K562 (cell line): ENCODE data around the gene FCGR3B. TPM values are rescaled to one million over a fixed set of nuclear protein-coding genes. Genes with fewer than 3 reads are reported as not detected.
"Not testable (repeated sequence)": the region's sequence is repeated elsewhere in the genome, so short reads cannot be mapped to it uniquely, and the experiment has no call there.

Experiments used
- ATAC-seq: fragments of 200-7000 bp; cut with Tn5 transposase; 3 replicates; pipeline ENCODE4 v1.9.1; 2020; ENCODE audit warnings: moderate library complexity
- BruUV-seq: library from RNA; stranded (reverse); fragments of 400-500 nt; replicated peaks from 2 replicates; lab custom pipeline; 2021; lab: Mats Ljungman, UMichigan
- CTCF ChIA-PET: fragments of 300-600 bp; formaldehyde crosslinking; extraction: SDS; loops from one replicate; lab custom pipeline; 2021; ENCODE audit warnings: low intra/inter-chr PET ratio; lab: Yijun Ruan, JAX
- POLR2A ChIA-PET: fragments of 300-600, 350-650 bp; sonication (Branson Sonifier 250); formaldehyde crosslinking; extraction: SDS; loops from one replicate; lab custom pipeline; 2021; ENCODE audit warnings: antibody characterized with exemption, inconsistent platforms; lab: Yijun Ruan, JAX
- DNase-seq, 4 experiments: peaks; one replicate each; pipeline versions ENCODE4 v3.0.0 to v3.0.0-alpha.2; 2011 to 2018; ENCODE audit warnings: low spot score in 3 of 4, mixed read lengths in 3 of 4; ENCODE audit errors: extremely low read depth in 1 of 4
- FAIRE-seq: peaks from 2 replicates; lab custom pipeline; 2011; peaks lifted over from hg19 to GRCh38; lab: Jason Lieb, UNC
- H2AFZ ChIP-seq: 2 replicates; pipeline ENCODE4 v1.6.0; 2011; ENCODE audit warnings: low read depth, low read length, control low read depth, inconsistent platforms
- H3K27ac ChIP-seq: fragments of 200-600 bp; 3 replicates; pipeline ENCODE4 v1.8.0; 2011; ENCODE audit warnings: low read depth, mild to moderate bottlenecking, control low read depth, inconsistent platforms, low read length, moderate library complexity, mixed read lengths; ENCODE audit errors: extremely low read depth
- H3K27me3 ChIP-seq, 2 experiments: fragments of 300-600 bp in 1 of 2; 2 replicates in 1 of 2; 3 replicates in 1 of 2; pipeline versions ENCODE4 v1.6.0 to v1.8.0; 2011; ENCODE audit warnings: inconsistent platforms in 2 of 2, low read length in 2 of 2, mild to moderate bottlenecking in 1 of 2, mixed read lengths in 1 of 2, moderate library complexity in 1 of 2; ENCODE audit not compliant: control insufficient read depth in 2 of 2, insufficient read depth in 2 of 2
- H3K36me3 ChIP-seq: fragments of 300-600 bp; 3 replicates; pipeline ENCODE4 v1.8.0; 2011; ENCODE audit warnings: mild to moderate bottlenecking, low read length, inconsistent platforms; ENCODE audit not compliant: control insufficient read depth, insufficient read depth
- H3K4me1 ChIP-seq, 2 experiments: fragments of 200-600 bp in 1 of 2; replicated peaks in 1 of 2; 2 replicates in 1 of 2; 3 replicates in 1 of 2; pipeline versions ENCODE4 v1.5.1 to v1.8.0; 2011; ENCODE audit warnings: inconsistent platforms in 2 of 2, low read length in 2 of 2, mild to moderate bottlenecking in 1 of 2, mixed read lengths in 1 of 2, moderate library complexity in 1 of 2; ENCODE audit not compliant: control insufficient read depth in 2 of 2, insufficient read depth in 2 of 2
- H3K4me2 ChIP-seq: 2 replicates; pipeline ENCODE4 v1.6.1; 2011; ENCODE audit warnings: low read length, control low read depth, inconsistent platforms, mixed read lengths; ENCODE audit not compliant: insufficient read depth
- H3K4me3 ChIP-seq: fragments of 200-600 bp; sonication (generic), shearing (Covaris generic); 2 replicates; pipeline ENCODE4 v1.5.1; 2016; ENCODE audit warnings: control low read depth, inconsistent platforms
- H3K79me2 ChIP-seq: fragments of 200-600 bp; 3 replicates; pipeline ENCODE4 v1.8.0; 2011; ENCODE audit warnings: low read length, inconsistent platforms; ENCODE audit not compliant: control insufficient read depth, insufficient read depth
- H3K9ac ChIP-seq, 2 experiments: 2 replicates each; pipeline versions ENCODE4 v1.6.0 to v1.6.1; 2011; ENCODE audit warnings: low read depth in 2 of 2, low read length in 2 of 2, control low read depth in 1 of 2, inconsistent platforms in 1 of 2, mild to moderate bottlenecking in 1 of 2, mixed read lengths in 1 of 2; ENCODE audit not compliant: insufficient read depth in 1 of 2
- H3K9me1 ChIP-seq: one replicate; pipeline ENCODE4 v1.6.0; 2011; ENCODE audit warnings: inconsistent platforms, mild to moderate bottlenecking, low read length, moderate library complexity; ENCODE audit not compliant: control insufficient read depth, insufficient read depth
- H3K9me3 ChIP-seq: replicated peaks from 2 replicates; pipeline ENCODE4 v1.5.1; 2011; ENCODE audit warnings: low read depth, low read length, inconsistent platforms; ENCODE audit not compliant: control insufficient read depth, insufficient read depth
- H4K20me1 ChIP-seq: replicated peaks from 2 replicates; pipeline ENCODE4 v1.6.1; 2011; ENCODE audit warnings: low read length, inconsistent platforms, mixed read lengths; ENCODE audit not compliant: control insufficient read depth, insufficient read depth
- ZNF263 ChIP-seq: sonication (generic); formaldehyde crosslinking; IDR thresholded peaks from 2 replicates; pipeline ENCODE4 v1.8.0; 2022; ENCODE audit warnings: mild to moderate bottlenecking, missing genetic modification reagents, borderline replicate concordance
- WGBS: fragments of 100-300 bp; shearing (Covaris generic); methylation state at CpG from one replicate; pipeline ENCODE4 v1.1.6; 2016; ENCODE audit warnings: low coverage, mixed read lengths; ENCODE audit not compliant: insufficient coverage; ENCODE audit errors: missing lambda C conversion rate; 5-methylcytosine and 5-hydroxymethylcytosine counted together
- in situ Hi-C: fragments of 300-500 bp; cut with MboI; formaldehyde crosslinking; loops from 4 replicates; pipeline ENCODE4 v1.15.0; 2018; ENCODE audit warnings: inconsistent platforms, mixed read lengths
- intact Hi-C: fragments of 100-400 bp; cut with micrococcal nuclease; formaldehyde crosslinking; loops from 2 replicates; pipeline ENCODE4 v1.14.2; 2022
- polyA plus RNA-seq, 8 experiments: library from polyadenylated mRNA; depleted of rRNA in 4 of 8; stranded (reverse) in 5 of 8; unstranded in 3 of 8; fragments of >200 nt; fragmentation: Nextera tagmentation in 2 of 8; fragmentation: Illumina TruSeq in 1 of 8; extraction: Ambion mirVana in 2 of 8; extraction: Trizol in 1 of 8; gene quantifications; 2 replicates each; pipeline versions ENCODE4 v1.2.1 to v1.2.3, GENCODE V29; 2011 to 2014; ENCODE audit warnings: inconsistent platforms in 1 of 8, missing spikeins in 1 of 8
- total RNA-seq, 7 experiments: library from RNA; depleted of rRNA in 6 of 7; stranded (reverse); fragments of >200 nt in 6 of 7; fragmentation: Illumina TruSeq in 2 of 7; extraction: Trizol in 2 of 7; gene quantifications; 2 replicates each; pipeline versions ENCODE4 v1.2.1 to v1.2.3, GENCODE V29; 2011 to 2021; ENCODE audit warnings: low replicate concordance in 1 of 7

The FCGR3B gene
- total and polyA plus RNA-seq, 9 of the 15 experiments (the other 6 are each of a cell fraction or from before 2014, with no cell fraction given): 0.18 to 1.1 (median 0.40) TPM

DNA sequence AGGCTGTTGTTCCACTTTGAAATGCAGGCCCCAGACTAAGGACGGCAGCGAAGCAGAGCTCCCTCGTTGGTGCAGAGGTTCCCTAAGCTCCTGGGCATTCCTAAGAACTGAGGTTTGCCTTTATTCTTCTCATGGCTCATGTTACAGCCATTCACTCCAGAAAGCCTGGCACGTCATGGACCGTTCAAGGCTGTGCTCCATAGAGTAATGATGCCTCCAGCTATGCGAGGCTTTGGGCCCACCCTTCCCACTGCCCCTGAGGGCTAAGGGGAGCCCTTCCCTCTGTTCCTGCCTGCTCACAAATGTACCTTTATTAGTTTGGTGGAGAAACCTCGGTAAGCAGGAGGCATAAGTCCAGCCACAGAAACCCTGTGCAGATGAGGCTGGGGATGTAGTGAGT lies 42.5 kb upstream of the FCGR3B start:
- H2AFZ ChIP-seq, intact Hi-C loops, FAIRE-seq, H3K4me1 ChIP-seq, CTCF ChIA-PET, H3K4me2 ChIP-seq, H3K36me3 ChIP-seq, POLR2A ChIA-PET, H3K27me3 ChIP-seq, ATAC-seq, H3K4me3 ChIP-seq, BruUV-seq, H3K79me2 ChIP-seq, H3K9me3 ChIP-seq, DNase-seq, H3K9ac ChIP-seq, H4K20me1 ChIP-seq, H3K9me1 ChIP-seq, H3K27ac ChIP-seq: not testable (repeated sequence)
- in situ Hi-C loops: loop anchor here (5.0 kb wide), 1 partner anchor 81 kb away; no protein-coding TSS in a partner anchor
- WGBS: 44% methylated on average over 6 of the region's 7 CpGs

DNA sequence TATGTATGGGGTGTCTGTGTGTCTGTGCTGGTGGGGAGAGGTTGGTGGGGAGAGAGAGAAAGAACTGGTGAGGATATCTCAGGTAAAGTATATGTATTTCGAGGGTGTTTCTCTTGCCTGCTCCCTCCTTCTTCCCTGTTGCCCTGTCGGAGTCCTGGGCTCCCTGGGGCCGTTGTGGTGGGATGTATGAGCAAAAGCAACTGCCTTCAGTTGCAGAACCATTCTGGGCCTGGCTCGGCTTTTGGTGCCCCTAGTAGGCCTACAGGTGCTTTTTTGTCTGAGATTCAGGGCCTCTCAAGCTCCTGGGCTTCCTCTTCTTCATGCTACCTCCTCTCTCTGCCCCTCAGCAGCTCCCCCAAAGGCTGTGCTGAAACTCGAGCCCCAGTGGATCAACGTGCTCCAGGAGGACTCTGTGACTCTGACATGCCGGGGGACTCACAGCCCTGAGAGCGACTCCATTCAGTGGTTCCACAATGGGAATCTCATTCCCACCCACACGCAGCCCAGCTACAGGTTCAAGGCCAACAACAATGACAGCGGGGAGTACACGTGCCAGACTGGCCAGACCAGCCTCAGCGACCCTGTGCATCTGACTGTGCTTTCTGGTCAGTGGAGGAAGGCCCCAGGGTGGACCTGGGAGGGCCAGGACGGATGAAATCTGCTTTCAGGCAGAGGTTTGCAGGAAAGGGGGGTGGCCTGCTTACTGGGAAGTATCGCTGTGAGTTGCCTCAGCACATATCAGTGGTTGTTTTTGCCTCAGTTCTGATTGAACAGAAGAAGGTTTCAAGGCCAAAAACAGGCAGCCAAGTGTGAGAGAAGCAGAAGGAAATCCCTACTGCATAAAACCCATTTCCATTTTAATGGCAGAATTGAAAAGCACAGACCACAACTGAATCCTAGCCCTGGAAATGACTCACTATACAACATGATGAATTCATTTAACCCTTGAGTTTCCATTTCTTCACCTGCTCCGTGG lies 40.4 kb upstream of the FCGR3B start:
- not testable (repeated sequence) for H3K27me3 ChIP-seq, DNase-seq
- H2AFZ ChIP-seq: peak overlapping the region; percentile 51

DNA sequence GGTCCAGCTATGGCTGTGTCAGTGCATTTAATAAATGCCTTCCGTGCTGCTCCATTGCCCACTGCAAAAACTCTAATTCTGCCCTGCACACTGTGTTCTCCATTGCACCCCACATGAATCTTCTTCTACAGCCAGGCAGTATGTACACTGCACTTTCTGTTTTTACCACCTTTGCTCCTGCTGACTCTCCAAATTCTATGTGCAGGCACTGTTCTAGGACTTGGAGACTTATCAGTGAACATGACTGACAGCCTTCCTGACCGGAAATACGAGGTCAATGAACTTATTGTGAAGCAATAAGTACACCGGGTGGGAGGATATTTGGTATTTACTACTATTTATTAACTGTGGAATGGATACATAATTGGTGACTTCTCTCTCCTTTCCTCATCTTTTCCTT lies 33.7 kb upstream of the FCGR3B start:
- peak; percentile 51 for FAIRE-seq
- H3K4me2 ChIP-seq, H3K36me3 ChIP-seq, BruUV-seq, intact Hi-C loops, H3K4me3 ChIP-seq, POLR2A ChIA-PET, in situ Hi-C loops, H4K20me1 ChIP-seq, H2AFZ ChIP-seq, H3K9me1 ChIP-seq, H3K27ac ChIP-seq, H3K9me3 ChIP-seq, H3K9ac ChIP-seq, CTCF ChIA-PET, DNase-seq, H3K27me3 ChIP-seq, H3K4me1 ChIP-seq, H3K79me2 ChIP-seq: not testable (repeated sequence)
- WGBS: no CpG with 5 or more reads among the region's 4 CpGs
- peak; percentile 40 for ATAC-seq

More for the DNA sequence above, 40.4 kb upstream of the FCGR3B start:
- POLR2A ChIA-PET, H3K36me3 ChIP-seq, H3K79me2 ChIP-seq, CTCF ChIA-PET, H3K4me2 ChIP-seq, FAIRE-seq, H3K4me3 ChIP-seq, H4K20me1 ChIP-seq, H3K9me3 ChIP-seq, H3K4me1 ChIP-seq, H3K27ac ChIP-seq, H3K9me1 ChIP-seq, intact Hi-C loops, H3K9ac ChIP-seq, BruUV-seq: not testable (repeated sequence)
- 31% methylated on average over 7 of the region's 15 CpGs for WGBS
- in situ Hi-C loops: loop anchor here (5.0 kb wide), 1 partner anchor 79 kb away; no protein-coding TSS in a partner anchor
- TF ChIP-seq ZNF263 (CRISPR knock-in tag): peak; percentile 82
- ATAC-seq: peak; percentile 43
